ENCODE results near the gene MEX3B. TPM values are rescaled to one million over a fixed set of nuclear protein-coding genes. Genes with fewer than 3 reads are reported as not detected.

The MEX3B gene
- total RNA-seq, 1 donor: 2.1 TPM

DNA sequence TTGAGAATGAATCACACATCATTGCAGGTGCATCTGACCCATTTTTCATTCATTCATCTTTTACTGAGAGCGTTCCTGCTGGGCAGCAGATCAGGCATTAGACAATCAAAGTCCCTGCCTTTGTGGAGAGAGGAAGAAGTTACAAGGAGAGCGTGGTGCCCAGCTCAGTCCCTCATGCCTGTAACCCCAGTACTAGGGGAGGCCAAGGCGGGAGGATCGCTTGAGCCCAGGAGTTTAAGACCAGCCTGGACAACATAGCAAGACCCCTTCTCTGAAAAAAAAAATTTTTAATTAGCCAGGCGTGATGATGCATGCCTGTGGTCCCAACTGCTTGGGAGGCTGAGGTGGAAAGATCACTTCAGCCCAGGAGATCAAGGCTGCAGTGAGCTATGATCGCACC, 35.0 kb upstream of the MEX3B start:
- TF ChIP-seq, protein P1, sequence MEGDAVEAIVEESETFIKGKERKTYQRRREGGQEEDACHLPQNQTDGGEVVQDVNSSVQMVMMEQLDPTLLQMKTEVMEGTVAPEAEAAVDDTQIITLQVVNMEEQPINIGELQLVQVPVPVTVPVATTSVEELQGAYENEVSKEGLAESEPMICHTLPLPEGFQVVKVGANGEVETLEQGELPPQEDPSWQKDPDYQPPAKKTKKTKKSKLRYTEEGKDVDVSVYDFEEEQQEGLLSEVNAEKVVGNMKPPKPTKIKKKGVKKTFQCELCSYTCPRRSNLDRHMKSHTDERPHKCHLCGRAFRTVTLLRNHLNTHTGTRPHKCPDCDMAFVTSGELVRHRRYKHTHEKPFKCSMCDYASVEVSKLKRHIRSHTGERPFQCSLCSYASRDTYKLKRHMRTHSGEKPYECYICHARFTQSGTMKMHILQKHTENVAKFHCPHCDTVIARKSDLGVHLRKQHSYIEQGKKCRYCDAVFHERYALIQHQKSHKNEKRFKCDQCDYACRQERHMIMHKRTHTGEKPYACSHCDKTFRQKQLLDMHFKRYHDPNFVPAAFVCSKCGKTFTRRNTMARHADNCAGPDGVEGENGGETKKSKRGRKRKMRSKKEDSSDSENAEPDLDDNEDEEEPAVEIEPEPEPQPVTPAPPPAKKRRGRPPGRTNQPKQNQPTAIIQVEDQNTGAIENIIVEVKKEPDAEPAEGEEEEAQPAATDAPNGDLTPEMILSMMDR (IDR thresholded peaks at IDR 0.05; ENCODE audit: insufficient read depth, low read length): no peak
- no peak for DNase-seq (ENCODE audit: low read depth)
- H3K4me3 ChIP-seq (ENCODE audit: low read depth, low read length): no peak overlapping the region

DNA sequence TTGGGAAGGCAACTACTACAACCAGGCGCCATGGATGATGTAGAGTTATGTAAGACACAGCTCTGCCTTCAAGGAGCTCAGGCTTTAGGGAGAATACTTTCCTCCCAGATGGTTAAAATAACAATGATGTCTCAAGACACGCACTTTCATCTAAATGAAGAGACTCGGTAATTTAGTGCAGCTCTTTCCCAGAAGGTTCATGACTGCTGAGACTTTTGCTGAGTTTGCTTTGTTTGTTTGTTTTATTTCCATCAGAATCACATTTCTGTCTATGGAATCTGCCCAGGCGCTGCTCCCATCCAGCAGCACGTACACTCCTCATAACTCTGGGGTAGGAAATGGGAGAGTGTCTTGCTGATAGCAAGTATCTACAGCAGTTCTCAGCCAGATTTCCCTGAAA, 33.9 kb upstream of the MEX3B start:
- TF ChIP-seq, protein P1 (IDR thresholded peaks at IDR 0.05; ENCODE audit: insufficient read depth, low read length): no peak
- no peak overlapping the region for H3K4me3 ChIP-seq (ENCODE audit: low read depth, low read length)
- no peak for DNase-seq (ENCODE audit: low read depth)

DNA sequence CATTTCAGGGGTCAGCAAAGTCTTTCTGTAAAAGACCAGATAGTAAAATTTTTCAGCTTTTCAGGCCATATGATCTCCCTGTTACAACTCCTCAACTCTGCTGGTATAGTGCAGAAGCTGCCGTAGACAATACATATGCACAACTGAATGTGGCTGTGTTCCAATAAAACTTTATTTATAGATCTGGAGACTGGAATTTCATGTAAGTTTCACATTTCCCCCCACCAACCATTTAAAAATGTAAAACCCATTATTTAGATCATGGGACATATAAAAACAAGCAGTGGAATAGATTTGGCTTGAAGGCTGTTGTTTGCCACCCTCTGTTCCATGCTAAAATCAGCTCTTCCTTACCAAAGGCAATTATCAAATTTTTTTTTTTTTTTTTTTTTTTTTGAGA, 28.8 kb upstream of the MEX3B start:
- DNase-seq (ENCODE audit: low read depth): no peak
- TF ChIP-seq, protein P1 (IDR thresholded peaks at IDR 0.05; ENCODE audit: insufficient read depth, low read length): no peak
- H3K4me3 ChIP-seq (ENCODE audit: low read depth, low read length): no peak overlapping the region

DNA sequence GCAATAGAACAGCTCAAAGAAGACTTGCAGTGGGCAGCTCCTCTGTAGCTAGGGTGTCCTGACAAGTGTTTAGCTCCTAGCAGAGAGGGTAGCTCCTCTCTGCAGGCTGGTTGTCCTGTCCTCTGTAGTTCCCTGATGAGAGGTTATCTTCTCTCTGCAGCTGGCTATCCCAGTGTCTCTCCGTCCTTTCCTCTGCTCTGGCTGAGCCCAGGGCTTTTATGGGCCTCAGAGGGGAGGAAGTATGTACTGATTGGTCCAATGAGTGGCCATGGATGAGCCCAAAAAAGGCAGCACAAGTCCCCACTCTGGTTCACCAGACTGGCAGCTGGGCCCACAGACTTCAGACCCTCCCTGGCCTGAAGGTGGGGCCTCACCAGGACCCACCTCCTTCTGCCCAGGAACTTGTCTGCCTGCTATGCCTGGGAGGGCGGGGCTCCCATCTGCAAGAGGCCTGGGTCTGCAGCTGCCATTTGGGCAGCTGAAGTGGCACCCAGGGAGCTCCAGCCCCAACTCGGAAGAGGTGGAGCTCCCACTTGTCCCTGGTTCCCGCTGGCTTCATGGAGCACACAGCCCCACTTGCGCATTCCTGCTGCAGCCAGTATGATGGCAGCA, 27.2 kb upstream of the MEX3B start:
- TF ChIP-seq, protein P1 (IDR thresholded peaks at IDR 0.05; ENCODE audit: insufficient read depth, low read length): no peak
- DNase-seq (ENCODE audit: low read depth): no peak
- H3K4me3 ChIP-seq (ENCODE audit: low read depth, low read length): no peak overlapping the region

DNA sequence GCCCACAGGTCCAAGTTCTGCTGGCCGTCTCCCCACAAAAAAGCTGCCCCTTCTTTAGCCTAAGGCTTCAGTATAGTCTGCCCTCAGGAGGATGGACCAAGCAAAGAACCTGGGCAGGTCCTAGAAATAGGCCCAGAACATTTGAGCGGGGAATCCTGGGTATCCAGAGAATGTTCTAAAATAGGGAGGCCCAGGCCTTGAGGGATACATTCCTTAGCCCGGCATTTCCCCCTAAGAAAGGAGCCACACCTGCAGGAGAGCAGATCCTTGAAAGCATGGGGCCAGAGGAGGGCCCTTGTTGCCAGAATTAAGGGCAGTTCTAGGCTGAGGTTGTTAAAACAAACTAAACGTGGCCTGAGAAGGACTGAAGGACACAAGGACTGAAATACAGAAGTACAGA, 20.6 kb upstream of the MEX3B start:
- H3K4me3 ChIP-seq (ENCODE audit: low read depth, low read length): no peak overlapping the region
- TF ChIP-seq, protein P1 (IDR thresholded peaks at IDR 0.05; ENCODE audit: insufficient read depth, low read length): no peak
- no peak for DNase-seq (ENCODE audit: low read depth)

DNA sequence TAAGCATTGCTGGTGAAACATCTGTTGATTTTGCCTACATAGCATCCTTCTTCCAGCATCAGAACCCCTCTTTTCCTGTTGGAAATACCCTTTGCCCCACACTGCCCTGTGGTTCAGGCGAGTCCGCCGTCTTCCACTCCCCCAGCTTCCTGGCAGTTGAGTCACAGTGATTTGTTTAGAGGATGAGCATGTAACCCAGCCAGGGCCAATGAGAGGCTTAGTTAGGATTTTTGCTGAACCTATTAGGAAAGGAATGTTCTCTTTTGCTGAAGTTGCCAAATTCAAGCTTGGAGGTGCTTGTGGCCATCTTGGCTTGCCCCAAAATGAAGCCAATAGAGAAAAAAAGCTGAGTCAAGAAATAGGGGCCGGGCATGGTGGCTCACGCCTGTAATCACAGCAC, 19.0 kb upstream of the MEX3B start:
- no peak for DNase-seq (ENCODE audit: low read depth)
- H3K4me3 ChIP-seq (ENCODE audit: low read depth, low read length): no peak overlapping the region
- TF ChIP-seq, protein P1 (IDR thresholded peaks at IDR 0.05; ENCODE audit: insufficient read depth, low read length): no peak
